ENCODE data around the gene PI4K2B.

DNA sequence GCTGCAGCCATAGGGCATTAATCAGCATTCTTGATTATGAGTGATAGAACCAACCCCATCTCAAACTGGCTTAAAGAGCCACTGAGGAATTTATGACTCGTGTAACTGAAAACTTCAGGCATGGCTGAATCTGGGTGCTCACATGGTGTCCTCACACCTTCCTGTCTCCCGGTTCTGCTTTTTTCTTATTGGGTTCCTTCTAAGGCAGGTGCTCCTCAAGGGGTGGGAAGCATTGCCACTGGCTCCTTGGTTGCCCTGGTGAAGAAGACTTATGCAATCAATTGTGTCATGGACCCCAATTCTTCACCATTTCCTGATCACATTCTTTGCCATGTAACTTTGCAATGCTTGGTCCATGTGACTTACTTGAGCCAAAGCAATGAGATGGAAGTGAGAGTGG, 74.5 kb downstream of the PI4K2B start:
- no peak for TF ChIP-seq SP1 (IDR thresholded peaks at IDR 0.05)
- TF ChIP-seq, protein P1, sequence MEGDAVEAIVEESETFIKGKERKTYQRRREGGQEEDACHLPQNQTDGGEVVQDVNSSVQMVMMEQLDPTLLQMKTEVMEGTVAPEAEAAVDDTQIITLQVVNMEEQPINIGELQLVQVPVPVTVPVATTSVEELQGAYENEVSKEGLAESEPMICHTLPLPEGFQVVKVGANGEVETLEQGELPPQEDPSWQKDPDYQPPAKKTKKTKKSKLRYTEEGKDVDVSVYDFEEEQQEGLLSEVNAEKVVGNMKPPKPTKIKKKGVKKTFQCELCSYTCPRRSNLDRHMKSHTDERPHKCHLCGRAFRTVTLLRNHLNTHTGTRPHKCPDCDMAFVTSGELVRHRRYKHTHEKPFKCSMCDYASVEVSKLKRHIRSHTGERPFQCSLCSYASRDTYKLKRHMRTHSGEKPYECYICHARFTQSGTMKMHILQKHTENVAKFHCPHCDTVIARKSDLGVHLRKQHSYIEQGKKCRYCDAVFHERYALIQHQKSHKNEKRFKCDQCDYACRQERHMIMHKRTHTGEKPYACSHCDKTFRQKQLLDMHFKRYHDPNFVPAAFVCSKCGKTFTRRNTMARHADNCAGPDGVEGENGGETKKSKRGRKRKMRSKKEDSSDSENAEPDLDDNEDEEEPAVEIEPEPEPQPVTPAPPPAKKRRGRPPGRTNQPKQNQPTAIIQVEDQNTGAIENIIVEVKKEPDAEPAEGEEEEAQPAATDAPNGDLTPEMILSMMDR (IDR thresholded peaks at IDR 0.05; ENCODE audit: low read depth, low read length, missing input control), result no peak
- TF ChIP-seq, protein P2, sequence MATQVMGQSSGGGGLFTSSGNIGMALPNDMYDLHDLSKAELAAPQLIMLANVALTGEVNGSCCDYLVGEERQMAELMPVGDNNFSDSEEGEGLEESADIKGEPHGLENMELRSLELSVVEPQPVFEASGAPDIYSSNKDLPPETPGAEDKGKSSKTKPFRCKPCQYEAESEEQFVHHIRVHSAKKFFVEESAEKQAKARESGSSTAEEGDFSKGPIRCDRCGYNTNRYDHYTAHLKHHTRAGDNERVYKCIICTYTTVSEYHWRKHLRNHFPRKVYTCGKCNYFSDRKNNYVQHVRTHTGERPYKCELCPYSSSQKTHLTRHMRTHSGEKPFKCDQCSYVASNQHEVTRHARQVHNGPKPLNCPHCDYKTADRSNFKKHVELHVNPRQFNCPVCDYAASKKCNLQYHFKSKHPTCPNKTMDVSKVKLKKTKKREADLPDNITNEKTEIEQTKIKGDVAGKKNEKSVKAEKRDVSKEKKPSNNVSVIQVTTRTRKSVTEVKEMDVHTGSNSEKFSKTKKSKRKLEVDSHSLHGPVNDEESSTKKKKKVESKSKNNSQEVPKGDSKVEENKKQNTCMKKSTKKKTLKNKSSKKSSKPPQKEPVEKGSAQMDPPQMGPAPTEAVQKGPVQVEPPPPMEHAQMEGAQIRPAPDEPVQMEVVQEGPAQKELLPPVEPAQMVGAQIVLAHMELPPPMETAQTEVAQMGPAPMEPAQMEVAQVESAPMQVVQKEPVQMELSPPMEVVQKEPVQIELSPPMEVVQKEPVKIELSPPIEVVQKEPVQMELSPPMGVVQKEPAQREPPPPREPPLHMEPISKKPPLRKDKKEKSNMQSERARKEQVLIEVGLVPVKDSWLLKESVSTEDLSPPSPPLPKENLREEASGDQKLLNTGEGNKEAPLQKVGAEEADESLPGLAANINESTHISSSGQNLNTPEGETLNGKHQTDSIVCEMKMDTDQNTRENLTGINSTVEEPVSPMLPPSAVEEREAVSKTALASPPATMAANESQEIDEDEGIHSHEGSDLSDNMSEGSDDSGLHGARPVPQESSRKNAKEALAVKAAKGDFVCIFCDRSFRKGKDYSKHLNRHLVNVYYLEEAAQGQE (IDR thresholded peaks at IDR 0.05), result no peak
- TF ChIP-seq, protein P3, sequence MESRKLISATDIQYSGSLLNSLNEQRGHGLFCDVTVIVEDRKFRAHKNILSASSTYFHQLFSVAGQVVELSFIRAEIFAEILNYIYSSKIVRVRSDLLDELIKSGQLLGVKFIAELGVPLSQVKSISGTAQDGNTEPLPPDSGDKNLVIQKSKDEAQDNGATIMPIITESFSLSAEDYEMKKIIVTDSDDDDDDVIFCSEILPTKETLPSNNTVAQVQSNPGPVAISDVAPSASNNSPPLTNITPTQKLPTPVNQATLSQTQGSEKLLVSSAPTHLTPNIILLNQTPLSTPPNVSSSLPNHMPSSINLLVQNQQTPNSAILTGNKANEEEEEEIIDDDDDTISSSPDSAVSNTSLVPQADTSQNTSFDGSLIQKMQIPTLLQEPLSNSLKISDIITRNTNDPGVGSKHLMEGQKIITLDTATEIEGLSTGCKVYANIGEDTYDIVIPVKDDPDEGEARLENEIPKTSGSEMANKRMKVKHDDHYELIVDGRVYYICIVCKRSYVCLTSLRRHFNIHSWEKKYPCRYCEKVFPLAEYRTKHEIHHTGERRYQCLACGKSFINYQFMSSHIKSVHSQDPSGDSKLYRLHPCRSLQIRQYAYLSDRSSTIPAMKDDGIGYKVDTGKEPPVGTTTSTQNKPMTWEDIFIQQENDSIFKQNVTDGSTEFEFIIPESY (IDR thresholded peaks at IDR 0.05), result no peak
- TF ChIP-seq RAD21 (IDR thresholded peaks at IDR 0.05), result no peak

Measured in liver (tissue), 3 donors.